Glutamatergic neuron (in vitro differentiated cells): ENCODE results near the gene DKK3. TPM values are rescaled to one million over a fixed set of nuclear protein-coding genes. Genes with fewer than 3 reads are reported as not detected.

Experiments
- DNase-seq: peaks from one replicate; pipeline ENCODE4 v3.0.0; 2022
- H3K27ac Mint-ChIP-seq: one replicate; pipeline ENCODE4 v1.8.0; 2020; ENCODE audit warnings: mild to moderate bottlenecking, mixed read lengths, inconsistent platforms; ENCODE audit not compliant: unreplicated experiment
- H3K27me3 Mint-ChIP-seq: one replicate; pipeline ENCODE4 v1.8.0; 2020; ENCODE audit warnings: mild to moderate bottlenecking, moderate library complexity, mixed read lengths, inconsistent platforms; ENCODE audit not compliant: unreplicated experiment
- H3K36me3 Mint-ChIP-seq: one replicate; pipeline ENCODE4 v1.8.0; 2020; ENCODE audit warnings: mild to moderate bottlenecking, mixed read lengths, inconsistent platforms; ENCODE audit not compliant: unreplicated experiment
- H3K4me1 Mint-ChIP-seq: one replicate; pipeline ENCODE4 v1.8.0; 2020; ENCODE audit warnings: mild to moderate bottlenecking, low read depth, mixed read lengths, inconsistent platforms; ENCODE audit not compliant: unreplicated experiment
- H3K4me3 Mint-ChIP-seq: one replicate; pipeline ENCODE4 v1.8.0; 2020; ENCODE audit warnings: mild to moderate bottlenecking, mixed read lengths, inconsistent platforms; ENCODE audit not compliant: unreplicated experiment
- H3K9me3 Mint-ChIP-seq: one replicate; pipeline ENCODE4 v1.8.0; 2020; ENCODE audit warnings: mild to moderate bottlenecking, moderate library complexity, mixed read lengths, inconsistent platforms; ENCODE audit not compliant: unreplicated experiment
- total RNA-seq: library from RNA; stranded (reverse); fragmentation: NEBNext Ultra II Directional; extraction: Animal tissue kit (Norgen Biotek cat#: 25700); gene quantifications from one replicate; pipeline ENCODE4 v1.2.1, GENCODE V29; 2021; ENCODE audit not compliant: unreplicated experiment
- TF ChIP-seq, protein P1 (sequence below): fragments of 200-600 bp; sonication (generic); IDR thresholded peaks from one replicate; pipeline ENCODE4 v1.5.0; 2021; ENCODE audit not compliant: partially characterized antibody, unreplicated experiment

DKK3 gene
- total RNA-seq, 1 donor from 2014 or later: 131 TPM

GRCh38 chr11:11956006-11956405 lies 52.4 kb downstream of the DKK3 start:
- no peak for DNase-seq
- no peak overlapping the region for H3K4me3 Mint-ChIP-seq
- H3K4me1 Mint-ChIP-seq: peaks cover 7% of the 10 kb centered on the region
- H3K27ac Mint-ChIP-seq: no peak overlapping the region
- H3K36me3 Mint-ChIP-seq: peaks cover 7% of the 10 kb centered on the region
- H3K9me3 Mint-ChIP-seq: no peaks in the 10 kb centered on the region
- TF ChIP-seq, protein P1, sequence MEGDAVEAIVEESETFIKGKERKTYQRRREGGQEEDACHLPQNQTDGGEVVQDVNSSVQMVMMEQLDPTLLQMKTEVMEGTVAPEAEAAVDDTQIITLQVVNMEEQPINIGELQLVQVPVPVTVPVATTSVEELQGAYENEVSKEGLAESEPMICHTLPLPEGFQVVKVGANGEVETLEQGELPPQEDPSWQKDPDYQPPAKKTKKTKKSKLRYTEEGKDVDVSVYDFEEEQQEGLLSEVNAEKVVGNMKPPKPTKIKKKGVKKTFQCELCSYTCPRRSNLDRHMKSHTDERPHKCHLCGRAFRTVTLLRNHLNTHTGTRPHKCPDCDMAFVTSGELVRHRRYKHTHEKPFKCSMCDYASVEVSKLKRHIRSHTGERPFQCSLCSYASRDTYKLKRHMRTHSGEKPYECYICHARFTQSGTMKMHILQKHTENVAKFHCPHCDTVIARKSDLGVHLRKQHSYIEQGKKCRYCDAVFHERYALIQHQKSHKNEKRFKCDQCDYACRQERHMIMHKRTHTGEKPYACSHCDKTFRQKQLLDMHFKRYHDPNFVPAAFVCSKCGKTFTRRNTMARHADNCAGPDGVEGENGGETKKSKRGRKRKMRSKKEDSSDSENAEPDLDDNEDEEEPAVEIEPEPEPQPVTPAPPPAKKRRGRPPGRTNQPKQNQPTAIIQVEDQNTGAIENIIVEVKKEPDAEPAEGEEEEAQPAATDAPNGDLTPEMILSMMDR: no peak
- peaks cover 4% of the 10 kb centered on the region for H3K27me3 Mint-ChIP-seq

GRCh38 chr11:11952036-11952435 lies 56.4 kb downstream of the DKK3 start:
- Mint-ChIP-seq H3K27ac (no peak overlapping the region), H3K27me3 (no peaks in the 10 kb centered on the region), H3K4me3 (no peak overlapping the region), H3K36me3 (peaks cover 4% of the 10 kb centered on the region), H3K4me1 (peaks cover 5% of the 10 kb centered on the region), H3K9me3 (no peaks in the 10 kb centered on the region)
- no peak for DNase-seq
- TF ChIP-seq, protein P1: no peak

- TF ChIP-seq, protein P1: no peak
- Mint-ChIP-seq H3K36me3 (peaks cover 4% of the 10 kb centered on the region), H3K4me3 (no peak overlapping the region), H3K4me1 (no peaks in the 10 kb centered on the region), H3K9me3 (no peaks in the 10 kb centered on the region), H3K27ac (no peak overlapping the region), H3K27me3 (no peaks in the 10 kb centered on the region)
- DNase-seq: no peak
Observed at GRCh38 chr11:11949482-11949881, 58.9 kb downstream of the DKK3 start.

- DNase-seq: no peak
- Mint-ChIP-seq H3K27me3 (no peaks in the 10 kb centered on the region), H3K27ac (no peak overlapping the region), H3K36me3 (peaks cover 4% of the 10 kb centered on the region), H3K4me3 (no peak overlapping the region), H3K9me3 (no peaks in the 10 kb centered on the region), H3K4me1 (no peaks in the 10 kb centered on the region)
- TF ChIP-seq, protein P1: no peak
Observed at GRCh38 chr11:11948242-11948947, 60.0 kb downstream of the DKK3 start.

- no peaks in the 10 kb centered on the region for H3K4me1 Mint-ChIP-seq
- peaks cover 4% of the 10 kb centered on the region for H3K36me3 Mint-ChIP-seq
- TF ChIP-seq, protein P1: no peak
- H3K27me3 Mint-ChIP-seq: no peaks in the 10 kb centered on the region
- no peak overlapping the region for H3K4me3 Mint-ChIP-seq
- no peaks in the 10 kb centered on the region for H3K9me3 Mint-ChIP-seq
- no peak overlapping the region for H3K27ac Mint-ChIP-seq
- no peak for DNase-seq
Observed at GRCh38 chr11:11947825-11948224, 60.6 kb downstream of the DKK3 start.
